IMR-90 (cell line): ENCODE data around the gene SCAND1. TPM values are rescaled to one million over a fixed set of nuclear protein-coding genes. Genes with fewer than 3 reads are reported as not detected.
A peak's percentile ranks its signal among the peaks of the same experiment; 100 is the strongest.

Experiments used
- ATAC-seq: fragments of 200-7000 bp; cut with Tn5 transposase; 2 replicates; pipeline ENCODE4 v1.9.1; 2020; ENCODE audit warnings: low read depth, mild to moderate bottlenecking, moderate library complexity
- BruUV-seq: library from RNA; stranded (reverse); fragments of 400-500 nt; replicated peaks from 2 replicates; lab custom pipeline; 2021; lab: Mats Ljungman, UMichigan
- CTCF ChIA-PET: fragments of 300-600 bp; formaldehyde crosslinking; extraction: SDS; loops from one replicate; lab custom pipeline; 2021; ENCODE audit warnings: antibody characterized with exemption; lab: Yijun Ruan, JAX
- POLR2A ChIA-PET: fragments of 300-600 bp; sonication (Branson Sonifier 250); formaldehyde crosslinking; loops from one replicate; lab custom pipeline; 2022; ENCODE audit warnings: antibody characterized with exemption; ENCODE audit not compliant: unreplicated experiment; lab: Charles Lee
- DNase-seq: peaks from one replicate; pipeline ENCODE4 v3.0.0; 2013
- H2AFZ ChIP-seq: replicated peaks from 2 replicates; pipeline ENCODE3; 2013; ENCODE audit warnings: low read length, mild to moderate bottlenecking; ENCODE audit not compliant: poor library complexity
- H2AK5ac ChIP-seq: 2 replicates; pipeline ENCODE4 v1.6.1; 2013; ENCODE audit warnings: low read depth, low read length, inconsistent platforms
- H2AK9ac ChIP-seq: replicated peaks from 2 replicates; pipeline ENCODE3; 2013; ENCODE audit warnings: mild to moderate bottlenecking, low read depth, low read length, moderate library complexity; ENCODE audit not compliant: poor library complexity
- H2BK120ac ChIP-seq: 2 replicates; pipeline ENCODE4 v1.6.1; 2013; ENCODE audit warnings: low read depth, low read length, inconsistent platforms
- H2BK15ac ChIP-seq: 3 replicates; pipeline ENCODE4 v1.6.1; 2013; ENCODE audit warnings: low read depth, low read length, inconsistent platforms
- H2BK20ac ChIP-seq: 2 replicates; pipeline ENCODE4 v1.6.1; 2013; ENCODE audit warnings: low read depth, mild to moderate bottlenecking, inconsistent platforms, low read length, moderate library complexity
- H2BK5ac ChIP-seq: 2 replicates; pipeline ENCODE4 v1.6.1; 2013; ENCODE audit warnings: mild to moderate bottlenecking, low read depth, low read length, inconsistent platforms; ENCODE audit not compliant: poor library complexity, severe bottlenecking
- H3K14ac ChIP-seq: replicated peaks from 2 replicates; pipeline ENCODE4 v1.6.1; 2013; ENCODE audit warnings: low read depth, low read length, inconsistent platforms
- H3K18ac ChIP-seq: 2 replicates; pipeline ENCODE4 v1.6.1; 2013; ENCODE audit warnings: low read depth, low read length, control low read depth
- H3K23ac ChIP-seq: 2 replicates; pipeline ENCODE4 v1.6.1; 2013; ENCODE audit warnings: low read depth, low read length, inconsistent platforms
- H3K27ac ChIP-seq: 2 replicates; pipeline ENCODE4 v1.5.1; 2013; ENCODE audit warnings: mild to moderate bottlenecking, control low read depth, low read length; ENCODE audit not compliant: insufficient read depth
- H3K27me3 ChIP-seq: 2 replicates; pipeline ENCODE4 v1.6.1; 2013; ENCODE audit warnings: low read length; ENCODE audit not compliant: control insufficient read depth, insufficient read depth
- H3K36me3 ChIP-seq: 2 replicates; pipeline ENCODE4 v1.6.1; 2013; ENCODE audit warnings: low read length, mixed read lengths; ENCODE audit not compliant: control insufficient read depth, insufficient read depth
- H3K4ac ChIP-seq: 2 replicates; pipeline ENCODE4 v1.6.1; 2013; ENCODE audit warnings: low read depth, low read length, inconsistent platforms
- H3K4me1 ChIP-seq: 2 replicates; pipeline ENCODE4 v1.6.1; 2013; ENCODE audit warnings: low read length, mixed read lengths; ENCODE audit not compliant: control insufficient read depth, insufficient read depth
- H3K4me2 ChIP-seq: 2 replicates; pipeline ENCODE4 v1.6.1; 2013; ENCODE audit warnings: low read depth, mild to moderate bottlenecking, control low read depth, low read length, moderate library complexity
- H3K4me3 ChIP-seq: 2 replicates; pipeline ENCODE4 v1.5.1; 2013; ENCODE audit warnings: low read depth, mild to moderate bottlenecking, control low read depth, low read length, moderate library complexity; ENCODE audit not compliant: insufficient read depth
- H3K56ac ChIP-seq: 2 replicates; pipeline ENCODE4 v1.6.1; 2013; ENCODE audit warnings: low read length, inconsistent platforms; ENCODE audit not compliant: insufficient read depth; ENCODE audit errors: extremely low read depth
- H3K79me1 ChIP-seq, 2 experiments: 2 replicates each; pipeline ENCODE4 v1.6.1; 2013; ENCODE audit warnings: low read length in 2 of 2, inconsistent platforms in 1 of 2, low read depth in 1 of 2
- H3K9ac ChIP-seq: 2 replicates; pipeline ENCODE4 v1.6.1; 2013; ENCODE audit warnings: low read depth, low read length, control low read depth
- H3K9me1 ChIP-seq: 2 replicates; pipeline ENCODE4 v1.6.1; 2013; ENCODE audit warnings: low read length, inconsistent platforms; ENCODE audit not compliant: insufficient read depth
- H3K9me3 ChIP-seq: 2 replicates; pipeline ENCODE4 v1.6.1; 2013; ENCODE audit warnings: low read length; ENCODE audit not compliant: control insufficient read depth, insufficient read depth
- H4K20me1 ChIP-seq: 2 replicates; pipeline ENCODE4 v1.6.1; 2013; ENCODE audit warnings: low read length, inconsistent platforms; ENCODE audit not compliant: insufficient read depth
- H4K5ac ChIP-seq: 2 replicates; pipeline ENCODE4 v1.6.1; 2013; ENCODE audit warnings: mild to moderate bottlenecking, low read depth, low read length, control low read depth
- H4K8ac ChIP-seq, 2 experiments: 2 replicates each; pipeline ENCODE4 v1.6.1; 2013; ENCODE audit warnings: low read depth in 2 of 2, low read length in 2 of 2, control low read depth in 1 of 2, inconsistent platforms in 1 of 2
- H4K91ac ChIP-seq: 2 replicates; pipeline ENCODE4 v1.6.1; 2013; ENCODE audit warnings: low read depth, low read length, inconsistent platforms; ENCODE audit not compliant: insufficient read depth
- BHLHE40 ChIP-seq: fragments of 150-350 bp; IDR thresholded peaks from 2 replicates; pipeline ENCODE4 v1.6.1; 2016; ENCODE audit warnings: mild to moderate bottlenecking, low read depth, low read length
- CEBPB ChIP-seq: IDR thresholded peaks from 2 replicates; pipeline ENCODE4 v1.6.1; 2012; ENCODE audit warnings: low read depth, low read length, improper control_type of control experiment
- CHD1 ChIP-seq: IDR thresholded peaks from 2 replicates; pipeline ENCODE4 v1.6.1; 2012; ENCODE audit warnings: low read depth, low read length, improper control_type of control experiment
- CTCF ChIP-seq: conservative IDR thresholded peaks from 2 replicates; pipeline ENCODE4 v1.5.1; 2012; ENCODE audit warnings: mild to moderate bottlenecking, low read depth, low read length, improper control_type of control experiment
- ELK1 ChIP-seq: fragments of 150-350 bp; IDR thresholded peaks from 2 replicates; pipeline ENCODE4 v1.6.1; 2016; ENCODE audit warnings: low read depth, mild to moderate bottlenecking, low read length, moderate library complexity, borderline replicate concordance
- FOS ChIP-seq: fragments of 150-350 bp; IDR thresholded peaks from 2 replicates; pipeline ENCODE4 v1.6.1; 2016; ENCODE audit warnings: low read depth, low read length
- MAFK ChIP-seq: IDR thresholded peaks from 2 replicates; pipeline ENCODE4 v1.6.1; 2012; ENCODE audit warnings: low read depth, low read length, improper control_type of control experiment
- MAZ ChIP-seq: IDR thresholded peaks from 2 replicates; pipeline ENCODE4 v1.6.1; 2012; ENCODE audit warnings: low read depth, mild to moderate bottlenecking, low read length, improper control_type of control experiment, moderate library complexity, borderline replicate concordance
- MXI1 ChIP-seq: IDR thresholded peaks from 2 replicates; pipeline ENCODE4 v1.6.1; 2012; ENCODE audit warnings: low read depth, mild to moderate bottlenecking, low read length, moderate library complexity, borderline replicate concordance
- NFE2L2 ChIP-seq: fragments of 150-350 bp; IDR thresholded peaks from 2 replicates; pipeline ENCODE4 v1.6.1; 2016; ENCODE audit warnings: low read depth, mild to moderate bottlenecking, low read length
- POLR2A ChIP-seq: IDR thresholded peaks from 2 replicates; pipeline ENCODE4 v1.6.1; 2012; ENCODE audit warnings: mild to moderate bottlenecking, low read depth, low read length
- RAD21 ChIP-seq: IDR thresholded peaks from 2 replicates; pipeline ENCODE4 v1.6.1; 2012; ENCODE audit warnings: low read length, improper control_type of control experiment
- RCOR1 ChIP-seq: IDR thresholded peaks from 2 replicates; pipeline ENCODE4 v1.6.1; 2012; ENCODE audit warnings: mild to moderate bottlenecking, low read length, improper control_type of control experiment; ENCODE audit not compliant: insufficient replicate concordance
- RFX5 ChIP-seq: IDR thresholded peaks from 2 replicates; pipeline ENCODE4 v1.8.0; 2012; ENCODE audit warnings: low read depth, mild to moderate bottlenecking, low read length, moderate library complexity
- SMC3 ChIP-seq: fragments of 150-350 bp; IDR thresholded peaks from 2 replicates; pipeline ENCODE4 v1.6.1; 2016; ENCODE audit warnings: low read depth, mild to moderate bottlenecking, antibody characterized with exemption, low read length, moderate library complexity
- USF2 ChIP-seq: fragments of 150-350 bp; IDR thresholded peaks from 2 replicates; pipeline ENCODE4 v1.6.1; 2017; ENCODE audit warnings: mild to moderate bottlenecking, antibody characterized with exemption, low read length, low read depth
- WGBS, 2 experiments: methylation state at CpG; one replicate each; pipeline versions ENCODE4 v1.1.5 to v1.1.7; 2013; ENCODE audit warnings: missing lambda C conversion rate in 2 of 2; ENCODE audit not compliant: insufficient read length in 1 of 2; ENCODE audit errors: extremely low coverage in 2 of 2; 5-methylcytosine and 5-hydroxymethylcytosine counted together
- dilution Hi-C: fragments of 300-500 bp; cut with HindIII; formaldehyde crosslinking; loops from one replicate; pipeline ENCODE4 v1.14.3; 2018; ENCODE audit warnings: low sequenced_read_pairs; ENCODE audit not compliant: unreplicated experiment
- in situ Hi-C: fragments of 300-500 bp; cut with MboI; formaldehyde crosslinking; loops from 3 replicates; pipeline ENCODE4 v1.14.3; 2019; ENCODE audit warnings: low sequenced_read_pairs, inconsistent platforms, mixed read lengths
- intact Hi-C: fragments of 100-400 bp; cut with micrococcal nuclease; formaldehyde crosslinking; loops from 2 replicates; pipeline ENCODE4 v1.10.0; 2022
- polyA plus RNA-seq, 3 experiments: library from polyadenylated mRNA; depleted of rRNA; stranded (reverse); fragments of >200 nt; gene quantifications; 2 replicates each; pipeline ENCODE4 v1.2.3, GENCODE V29; 2012; ENCODE audit warnings: low replicate concordance in 1 of 3
- total RNA-seq: library from RNA; depleted of rRNA; stranded (reverse); fragments of >200 nt; gene quantifications from 2 replicates; pipeline ENCODE4 v1.2.3, GENCODE V29; 2012

SCAND1 gene
- total and polyA plus RNA-seq, 2 of the 4 experiments (the other 2 are of a cell fraction), result 7.5 to 26.8 TPM

GRCh38 chr20:35903843-35904242 lies 50.5 kb downstream of the SCAND1 start:
- no CpG with 5 or more reads among the region's 3 CpGs for WGBS, 2 experiments
- Histone ChIP-seq H2AFZ (no peak overlapping the region), H3K4me1 (peaks cover 15% of the 10 kb centered on the region), H3K27me3 (no peaks in the 10 kb centered on the region), H3K9ac (no peak overlapping the region), H2BK20ac (no peak overlapping the region), H2BK5ac (no peak overlapping the region), H3K4me3 (no peak overlapping the region), H3K14ac (no peak overlapping the region), H4K20me1 (peaks cover 23% of the 10 kb centered on the region; the same call in 1 of the 2 replicates), H3K4me2 (no peak overlapping the region), H3K27ac (no peak overlapping the region), H2BK120ac (no peak overlapping the region), H2BK15ac (no peak overlapping the region), H2AK9ac (no peak overlapping the region), H3K18ac (no peak overlapping the region), H4K5ac (no peak overlapping the region), H3K9me1 (peaks cover 29% of the 10 kb centered on the region), H3K79me1 (peaks cover 55 to 72% of the 10 kb centered on the region in 2 experiments), H3K9me3 (no peaks in the 10 kb centered on the region), H3K23ac (no peak overlapping the region), H3K36me3 (peaks cover 21% of the 10 kb centered on the region), H3K56ac (no peak overlapping the region), H4K8ac (no peak overlapping the region), H3K4ac (no peak overlapping the region), H2AK5ac (peak overlapping the region; percentile 61; the same call in 1 of the 2 replicates), H4K91ac (no peak overlapping the region)
- TF ChIP-seq CEBPB, result no peak
- TF ChIP-seq RCOR1, result no peak
- TF ChIP-seq FOS, result no peak
- TF ChIP-seq POLR2A, result no peak
- TF ChIP-seq MAZ, result no peak
- no peak for TF ChIP-seq RFX5
- TF ChIP-seq CHD1, result no peak
- TF ChIP-seq USF2, result no peak
- no peak for TF ChIP-seq SMC3
- no peak for TF ChIP-seq RAD21
- TF ChIP-seq CTCF, result no peak
- TF ChIP-seq NFE2L2, result no peak
- TF ChIP-seq MAFK, result no peak
- TF ChIP-seq BHLHE40, result no peak
- no peak for TF ChIP-seq MXI1
- TF ChIP-seq ELK1, result no peak
- no TSS peak for BruUV-seq
- DNase-seq (no peak), ATAC-seq (no peak)
- POLR2A ChIA-PET, result no interaction called here
- intact Hi-C loops, result no loop called here
- CTCF ChIA-PET, result no interaction called here
- in situ Hi-C loops, result loop anchor here (25.0 kb wide), 1 partner anchor 392 kb away; no protein-coding TSS in a partner anchor
- dilution Hi-C loops, result no loop called here
